Panc1 (cell line): Measurements from ENCODE around the gene ZBTB20. TPM values are rescaled to one million over a fixed set of nuclear protein-coding genes. Genes with fewer than 3 reads are reported as not detected.

Experiments used
- ATAC-seq: fragments of 200-7000 bp; cut with Tn5 transposase; 2 replicates; pipeline ENCODE4 v1.9.1; 2020; ENCODE audit warnings: mild to moderate bottlenecking, moderate library complexity
- BruUV-seq: library from RNA; stranded (reverse); fragments of 400-500 nt; replicated peaks from 2 replicates; lab custom pipeline; 2021; lab: Mats Ljungman, UMichigan
- CTCF ChIA-PET: fragments of 300-600 bp; sonication (Branson Sonifier 250); formaldehyde crosslinking; loops from one replicate; lab custom pipeline; 2022; ENCODE audit warnings: antibody characterized with exemption; lab: Charles Lee
- POLR2A ChIA-PET: fragments of 300-600 bp; sonication (Branson Sonifier 250); formaldehyde crosslinking; loops from one replicate; lab custom pipeline; 2022; ENCODE audit warnings: antibody characterized with exemption; lab: Charles Lee
- DNase-seq: peaks from one replicate; pipeline ENCODE4 v3.0.0-alpha.2; 2010; ENCODE audit warnings: low read depth, low spot score
- H3K27ac ChIP-seq: 2 replicates; pipeline ENCODE4 v1.5.1; 2011; ENCODE audit warnings: mild to moderate bottlenecking, low read length, inconsistent platforms
- H3K27me3 ChIP-seq: fragments of 200-500 bp; sonication (Bioruptor generic); 2 replicates; pipeline ENCODE4 v1.6.0; 2014; ENCODE audit warnings: low read length, inconsistent platforms; ENCODE audit not compliant: control insufficient read depth, insufficient read depth
- H3K36me3 ChIP-seq: fragments of 200-500 bp; sonication (Bioruptor generic); 2 replicates; pipeline ENCODE4 v1.5.1; 2014; ENCODE audit warnings: inconsistent platforms, mild to moderate bottlenecking, low read length, moderate library complexity; ENCODE audit not compliant: control insufficient read depth, insufficient read depth
- H3K4me1 ChIP-seq: 2 replicates; pipeline ENCODE4 v1.5.1; 2011; ENCODE audit warnings: inconsistent platforms, mild to moderate bottlenecking, low read length, moderate library complexity; ENCODE audit not compliant: control insufficient read depth, insufficient read depth
- H3K4me3 ChIP-seq, 2 experiments: 2 replicates each; pipeline ENCODE4 v1.5.1; 2011 to 2012; ENCODE audit warnings: low read depth in 2 of 2, low read length in 2 of 2, mild to moderate bottlenecking in 2 of 2, inconsistent platforms in 1 of 2, moderate library complexity in 1 of 2
- H3K9me3 ChIP-seq: fragments of 200-500 bp; sonication (Bioruptor generic); 2 replicates; pipeline ENCODE4 v1.5.1; 2014; ENCODE audit warnings: low read depth, mild to moderate bottlenecking, inconsistent platforms, low read length, moderate library complexity; ENCODE audit not compliant: control insufficient read depth, insufficient read depth
- CTCF ChIP-seq: fragments of 450-650 bp; IDR thresholded peaks from 2 replicates; pipeline ENCODE4 v1.5.1; 2017; ENCODE audit warnings: mild to moderate bottlenecking
- POLR2AphosphoS5 ChIP-seq: IDR thresholded peaks from 2 replicates; pipeline ENCODE4 v1.6.1; 2012; ENCODE audit warnings: mild to moderate bottlenecking, low read depth, low read length, moderate library complexity
- REST ChIP-seq, 2 experiments: IDR thresholded peaks; 2 replicates each; pipeline ENCODE4 v1.6.1; 2011 to 2012; ENCODE audit warnings: low read depth in 2 of 2, control low read depth in 1 of 2, low read length in 1 of 2, mild to moderate bottlenecking in 1 of 2, moderate library complexity in 1 of 2; ENCODE audit not compliant: insufficient read depth in 1 of 2
- SIN3A ChIP-seq: IDR thresholded peaks from 2 replicates; pipeline ENCODE4 v1.6.1; 2012; ENCODE audit warnings: low read depth, mild to moderate bottlenecking, low read length, moderate library complexity, borderline replicate concordance; ENCODE audit not compliant: insufficient read depth
- TCF7L2 ChIP-seq: IDR thresholded peaks from 2 replicates; pipeline ENCODE4 v1.6.1; 2011; ENCODE audit warnings: mild to moderate bottlenecking, low read depth, low read length, inconsistent platforms
- in situ Hi-C: cut with HindIII; loops from 2 replicates; pipeline ENCODE4 v1.10.0; 2016; ENCODE audit warnings: low sequenced_read_pairs, low pct_unique_long_range_greater_than_20kb
- intact Hi-C: fragments of 100-400 bp; cut with micrococcal nuclease; formaldehyde crosslinking; loops from one replicate; pipeline ENCODE4 v1.10.0; 2022; ENCODE audit not compliant: unreplicated experiment
- total RNA-seq: library from RNA; stranded (reverse); gene quantifications from one replicate; pipeline ENCODE4 v1.2.1, GENCODE V29; 2021; ENCODE audit not compliant: unreplicated experiment

ZBTB20 gene
- total RNA-seq, 1 experiment from 2014 or later = 4.1 TPM

- in situ Hi-C loops = no loop called here
- intact Hi-C loops = no loop called here
- CTCF ChIA-PET = no interaction called here
These were observed 581.9 kb downstream of the ZBTB20 start for GRCh38 chr3:114565216-114565615.

GRCh38 chr3:114563720-114564119, 583.4 kb downstream of the ZBTB20 start:
- Histone ChIP-seq H3K36me3 (no peaks in the 10 kb centered on the region), H3K27me3 (no peaks in the 10 kb centered on the region), H3K4me3 (no peak overlapping the region), H3K9me3 (no peaks in the 10 kb centered on the region), H3K27ac (no peak overlapping the region), H3K4me1 (no peaks in the 10 kb centered on the region)
- BruUV-seq = no TSS peak
- ATAC-seq = no peak
- intact Hi-C loops = no loop called here
- no peak for TF ChIP-seq SIN3A
- no peak for TF ChIP-seq CTCF
- TF ChIP-seq REST (IDR thresholded peaks at IDR 0.05; ENCODE audit: insufficient read depth in 1 of 2, low read depth in 2 of 2, low read length in 1 of 2) = no peak
- no peak for TF ChIP-seq POLR2AphosphoS5
- no peak for TF ChIP-seq TCF7L2
- POLR2A ChIA-PET = no interaction called here
- CTCF ChIA-PET = no interaction called here
- DNase-seq = no peak
- in situ Hi-C loops = no loop called here

More at GRCh38 chr3:114565216-114565615, 581.9 kb downstream of the ZBTB20 start:
- H3K9me3 ChIP-seq = no peaks in the 10 kb centered on the region
- TF ChIP-seq POLR2AphosphoS5 (no peak), TCF7L2 (no peak), SIN3A (no peak), CTCF (no peak), REST (IDR thresholded peaks at IDR 0.05; ENCODE audit: insufficient read depth in 1 of 2, low read depth in 2 of 2, low read length in 1 of 2) (no peak)
- BruUV-seq = no TSS peak
- H3K27me3 ChIP-seq = no peaks in the 10 kb centered on the region
- no peaks in the 10 kb centered on the region for H3K4me1 ChIP-seq
- no peak for DNase-seq
- no peak overlapping the region for H3K27ac ChIP-seq
- H3K4me3 ChIP-seq = no peak overlapping the region
- POLR2A ChIA-PET = no interaction called here
- H3K36me3 ChIP-seq = no peaks in the 10 kb centered on the region
- ATAC-seq = no peak
